Nephron (organoid): ENCODE data around the gene SORL1.

Experiments
- H3K27ac Mint-ChIP-seq, 3 experiments: 2 replicates each; pipeline ENCODE4 v1.8.0; 2020; ENCODE audit warnings: mixed read lengths in 3 of 3, mild to moderate bottlenecking in 2 of 3, moderate library complexity in 1 of 3
- H3K27me3 Mint-ChIP-seq: 2 replicates; pipeline ENCODE4 v1.8.0; 2021; ENCODE audit warnings: low read depth, mild to moderate bottlenecking, moderate library complexity, mixed read lengths
- H3K36me3 Mint-ChIP-seq: 2 replicates; pipeline ENCODE4 v1.8.0; 2020; ENCODE audit warnings: low read depth, mixed read lengths
- H3K4me1 Mint-ChIP-seq: 2 replicates; pipeline ENCODE4 v1.8.0; 2020; ENCODE audit warnings: mixed read lengths
- H3K4me3 Mint-ChIP-seq, 3 experiments: 2 replicates each; pipeline ENCODE4 v1.8.0; 2020; ENCODE audit warnings: mild to moderate bottlenecking in 3 of 3, mixed read lengths in 3 of 3, moderate library complexity in 2 of 3
- H3K9me3 Mint-ChIP-seq: 2 replicates; pipeline ENCODE4 v1.8.0; 2020; ENCODE audit warnings: mixed read lengths
- TF ChIP-seq, protein P1 (sequence below), 3 experiments: fragments of 200-600 bp; sonication (generic); IDR thresholded peaks; one replicate each; pipeline ENCODE4 v1.5.0; 2021; ENCODE audit warnings: antibody characterized with exemption in 3 of 3; ENCODE audit not compliant: unreplicated experiment in 3 of 3

The SORL1 gene

DNA sequence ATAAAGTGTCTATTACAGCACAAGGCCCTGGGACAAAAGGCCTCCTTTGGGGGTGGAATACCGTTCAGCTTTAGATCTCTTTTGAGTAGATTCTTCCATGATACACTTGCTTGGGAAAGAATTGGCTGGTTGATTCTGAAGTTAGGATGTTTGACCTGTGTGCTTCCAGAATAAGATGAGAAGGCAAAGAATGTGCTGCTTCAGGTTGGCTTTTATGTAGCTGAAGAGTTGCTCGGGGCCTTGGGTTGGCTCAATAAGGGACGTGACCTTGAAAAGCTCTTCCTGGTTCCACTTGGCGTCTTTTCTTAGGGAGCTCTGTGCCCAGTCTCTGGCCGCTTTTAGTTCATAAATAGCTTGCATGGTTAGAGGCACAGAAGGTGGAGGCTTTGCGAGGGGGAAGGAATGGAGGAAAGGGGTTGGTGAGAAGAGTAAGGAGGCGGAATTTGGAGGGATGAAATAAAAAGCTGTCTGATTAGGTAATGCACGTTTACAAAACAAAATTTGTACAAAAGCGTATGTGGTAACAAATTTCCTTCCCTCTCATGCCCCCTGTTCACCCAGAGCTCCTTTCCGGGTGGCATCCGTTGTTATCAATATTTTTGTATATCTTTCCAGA, 4.8 kb downstream of the SORL1 start:
- Mint-ChIP-seq H3K27me3 (peaks cover 48% of the 10 kb centered on the region), H3K9me3 (no peaks in the 10 kb centered on the region), H3K36me3 (no peaks in the 10 kb centered on the region), H3K27ac (peak overlapping the region in 1 of 3 experiments; percentile 33), H3K4me3 (no peak overlapping the region), H3K4me1 (peaks cover 11% of the 10 kb centered on the region)
- TF ChIP-seq, protein P1, sequence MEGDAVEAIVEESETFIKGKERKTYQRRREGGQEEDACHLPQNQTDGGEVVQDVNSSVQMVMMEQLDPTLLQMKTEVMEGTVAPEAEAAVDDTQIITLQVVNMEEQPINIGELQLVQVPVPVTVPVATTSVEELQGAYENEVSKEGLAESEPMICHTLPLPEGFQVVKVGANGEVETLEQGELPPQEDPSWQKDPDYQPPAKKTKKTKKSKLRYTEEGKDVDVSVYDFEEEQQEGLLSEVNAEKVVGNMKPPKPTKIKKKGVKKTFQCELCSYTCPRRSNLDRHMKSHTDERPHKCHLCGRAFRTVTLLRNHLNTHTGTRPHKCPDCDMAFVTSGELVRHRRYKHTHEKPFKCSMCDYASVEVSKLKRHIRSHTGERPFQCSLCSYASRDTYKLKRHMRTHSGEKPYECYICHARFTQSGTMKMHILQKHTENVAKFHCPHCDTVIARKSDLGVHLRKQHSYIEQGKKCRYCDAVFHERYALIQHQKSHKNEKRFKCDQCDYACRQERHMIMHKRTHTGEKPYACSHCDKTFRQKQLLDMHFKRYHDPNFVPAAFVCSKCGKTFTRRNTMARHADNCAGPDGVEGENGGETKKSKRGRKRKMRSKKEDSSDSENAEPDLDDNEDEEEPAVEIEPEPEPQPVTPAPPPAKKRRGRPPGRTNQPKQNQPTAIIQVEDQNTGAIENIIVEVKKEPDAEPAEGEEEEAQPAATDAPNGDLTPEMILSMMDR (IDR thresholded peaks at IDR 0.05; ENCODE audit: unreplicated experiment in 3 of 3) = no peak

DNA sequence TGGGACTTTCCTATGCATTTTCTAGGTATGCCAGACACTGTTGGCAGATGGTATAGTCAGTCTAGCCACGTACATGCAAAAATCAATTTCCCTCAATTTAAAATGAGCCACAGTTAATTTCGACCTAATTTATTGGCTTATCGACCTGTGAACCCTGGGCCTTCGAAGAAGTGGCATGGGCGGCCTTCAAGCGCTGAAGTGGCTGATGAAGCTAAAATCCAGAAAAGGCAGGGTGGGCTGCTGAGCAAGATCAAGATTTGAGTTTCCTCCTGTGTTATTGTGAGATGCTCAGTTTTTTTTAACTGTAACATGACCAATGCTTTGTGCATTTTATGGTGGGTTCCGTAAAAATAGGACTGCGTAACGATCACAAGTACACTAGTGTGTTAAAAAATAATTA, 6.4 kb downstream of the SORL1 start:
- Mint-ChIP-seq H3K4me1 (peaks cover 7% of the 10 kb centered on the region), H3K36me3 (no peaks in the 10 kb centered on the region), H3K9me3 (no peaks in the 10 kb centered on the region), H3K27ac (no peak overlapping the region), H3K27me3 (peaks cover 37% of the 10 kb centered on the region), H3K4me3 (no peak overlapping the region)
- TF ChIP-seq, protein P1 (IDR thresholded peaks at IDR 0.05; ENCODE audit: unreplicated experiment in 3 of 3) = no peak

DNA sequence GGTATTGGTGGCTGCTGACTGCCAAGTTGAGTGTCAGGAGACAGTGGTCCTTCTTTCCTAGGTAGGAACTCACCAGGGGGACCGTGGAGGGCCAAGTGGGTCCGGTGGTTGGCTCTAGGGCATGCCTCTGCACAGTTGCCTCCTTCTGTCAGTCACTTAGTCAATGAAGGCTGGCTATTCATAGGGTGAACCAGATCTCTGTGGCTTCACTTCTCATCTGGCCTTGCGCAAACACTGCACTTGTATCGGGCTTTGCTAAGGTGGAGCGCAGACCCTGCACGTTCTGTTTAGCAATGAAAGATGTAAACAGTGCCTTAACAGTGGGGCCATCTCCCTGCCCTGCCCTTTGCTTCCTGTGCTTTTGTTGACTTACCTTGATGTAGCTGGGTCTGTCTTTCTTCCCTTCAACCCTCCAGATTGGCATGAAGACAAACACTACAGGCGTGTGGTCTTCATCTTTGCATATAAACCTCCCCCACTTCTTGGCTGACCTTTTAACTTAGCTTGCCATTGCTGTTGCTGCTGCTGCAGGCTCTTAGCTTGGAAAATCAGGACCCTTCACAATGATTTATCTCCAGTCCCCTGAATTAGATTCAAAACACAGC, 7.4 kb downstream of the SORL1 start:
- TF ChIP-seq, protein P1 (IDR thresholded peaks at IDR 0.05; ENCODE audit: unreplicated experiment in 3 of 3) = no peak
- Mint-ChIP-seq H3K4me1 (peaks cover 12% of the 10 kb centered on the region), H3K27ac (peak overlapping the region in 2 of 3 experiments; percentile 2 to 32), H3K27me3 (peaks cover 30% of the 10 kb centered on the region), H3K4me3 (no peak overlapping the region), H3K36me3 (no peaks in the 10 kb centered on the region), H3K9me3 (no peaks in the 10 kb centered on the region)

DNA sequence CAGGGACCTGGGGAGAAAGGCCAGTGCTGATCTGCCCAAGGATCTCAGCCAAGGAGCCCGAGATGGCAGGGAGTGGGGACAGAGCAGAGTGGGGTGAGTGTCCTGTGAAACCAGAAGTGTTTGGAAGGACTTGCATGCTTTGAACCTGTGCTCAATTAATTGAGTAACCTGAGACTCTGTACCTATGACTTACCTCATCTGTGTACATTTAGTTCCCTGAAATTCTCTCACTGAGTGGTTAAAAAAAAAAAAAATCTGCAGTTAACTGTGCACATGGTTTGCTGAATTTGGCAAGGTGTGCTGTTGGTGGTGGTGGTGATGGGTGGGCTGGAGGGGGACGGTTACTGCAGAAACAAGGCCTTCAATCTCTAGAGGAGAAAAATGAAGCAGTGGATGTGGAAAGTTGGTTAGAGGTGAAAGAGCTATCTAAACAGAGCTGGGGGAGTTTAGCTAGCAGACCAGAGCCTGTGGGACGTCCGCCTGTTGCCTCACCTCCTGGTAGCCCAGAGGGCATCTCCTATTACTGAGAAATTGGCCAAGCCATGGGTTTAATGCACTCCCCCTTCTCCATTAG, 8.9 kb downstream of the SORL1 start:
- no peaks in the 10 kb centered on the region for H3K9me3 Mint-ChIP-seq
- peaks cover 28% of the 10 kb centered on the region for H3K27me3 Mint-ChIP-seq
- peak overlapping the region in 1 of 3 experiments; percentile 3 for H3K27ac Mint-ChIP-seq
- TF ChIP-seq, protein P1 (IDR thresholded peaks at IDR 0.05; ENCODE audit: unreplicated experiment in 3 of 3) = no peak
- H3K4me1 Mint-ChIP-seq = peaks cover 22% of the 10 kb centered on the region
- no peaks in the 10 kb centered on the region for H3K36me3 Mint-ChIP-seq
- no peak overlapping the region for H3K4me3 Mint-ChIP-seq

DNA sequence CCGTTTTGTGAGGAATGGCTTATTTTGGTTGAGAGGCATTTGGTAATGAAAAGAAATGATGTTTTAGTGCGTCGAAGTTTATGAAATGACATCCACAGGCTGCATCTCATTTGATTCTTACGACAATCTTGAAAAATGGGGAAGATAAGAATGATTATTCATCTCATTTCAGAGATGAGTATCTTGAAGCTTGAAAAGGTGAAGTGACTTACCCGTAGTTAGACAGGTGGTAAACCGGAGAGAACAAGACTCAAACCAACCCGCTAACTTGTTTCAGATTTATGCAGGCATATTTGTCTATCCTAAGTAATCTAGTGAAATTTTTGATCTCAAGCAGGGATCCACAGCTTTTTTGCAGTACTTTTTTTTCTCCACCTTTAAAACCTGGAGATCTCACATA, 9.7 kb downstream of the SORL1 start:
- H3K27me3 Mint-ChIP-seq = peaks cover 30% of the 10 kb centered on the region
- no peak overlapping the region for H3K4me3 Mint-ChIP-seq
- H3K4me1 Mint-ChIP-seq = peaks cover 28% of the 10 kb centered on the region
- H3K9me3 Mint-ChIP-seq = no peaks in the 10 kb centered on the region
- peak overlapping the region in 2 of 3 experiments; percentile 7 to 22 for H3K27ac Mint-ChIP-seq
- TF ChIP-seq, protein P1 (IDR thresholded peaks at IDR 0.05; ENCODE audit: unreplicated experiment in 3 of 3) = no peak
- H3K36me3 Mint-ChIP-seq = no peaks in the 10 kb centered on the region
